GM21825 (cell line): ENCODE data around the gene POLR1A.
"Not testable (repeated sequence)": the region's sequence is repeated elsewhere in the genome, so short reads cannot be mapped to it uniquely, and the experiment has no call there.

Experiments
- ATAC-seq: cut with Tn5 transposase; IDR thresholded peaks from one replicate; pipeline ENCODE4 v1.9.1; 2021; ENCODE audit warnings: mild to moderate bottlenecking, moderate library complexity; ENCODE audit not compliant: unreplicated experiment

The POLR1A gene

GRCh38 chr2:86000131-86000937, 105.4 kb downstream of the POLR1A start:
- no peak for ATAC-seq

GRCh38 chr2:85999061-85999831, 106.4 kb downstream of the POLR1A start:
- ATAC-seq = peak; percentile 62

GRCh38 chr2:85998071-85998991, 107.4 kb downstream of the POLR1A start:
- ATAC-seq = no peak

GRCh38 chr2:85997017-85997970, 108.4 kb downstream of the POLR1A start:
- no peak for ATAC-seq

DNA sequence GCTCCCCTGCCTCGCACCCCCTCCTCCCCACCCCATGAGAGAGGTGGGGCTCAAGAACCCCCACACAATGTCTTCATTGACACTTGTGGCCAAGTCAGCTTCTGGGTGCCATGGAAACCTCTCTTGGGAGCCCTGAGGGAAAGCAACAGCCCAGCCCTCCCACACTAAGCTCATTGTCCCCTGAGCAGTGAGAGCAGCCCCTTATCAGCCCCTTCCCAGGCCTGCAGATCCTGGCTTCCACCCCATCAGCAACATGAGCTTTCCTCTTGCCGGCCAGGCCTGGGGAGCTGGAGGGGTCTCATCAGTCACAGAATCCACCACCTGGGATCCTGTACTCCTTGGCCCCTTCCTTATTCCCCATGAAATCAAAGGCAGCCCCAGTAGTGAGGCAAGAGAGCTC, 109.1 kb downstream of the POLR1A start:
- no peak for ATAC-seq

DNA sequence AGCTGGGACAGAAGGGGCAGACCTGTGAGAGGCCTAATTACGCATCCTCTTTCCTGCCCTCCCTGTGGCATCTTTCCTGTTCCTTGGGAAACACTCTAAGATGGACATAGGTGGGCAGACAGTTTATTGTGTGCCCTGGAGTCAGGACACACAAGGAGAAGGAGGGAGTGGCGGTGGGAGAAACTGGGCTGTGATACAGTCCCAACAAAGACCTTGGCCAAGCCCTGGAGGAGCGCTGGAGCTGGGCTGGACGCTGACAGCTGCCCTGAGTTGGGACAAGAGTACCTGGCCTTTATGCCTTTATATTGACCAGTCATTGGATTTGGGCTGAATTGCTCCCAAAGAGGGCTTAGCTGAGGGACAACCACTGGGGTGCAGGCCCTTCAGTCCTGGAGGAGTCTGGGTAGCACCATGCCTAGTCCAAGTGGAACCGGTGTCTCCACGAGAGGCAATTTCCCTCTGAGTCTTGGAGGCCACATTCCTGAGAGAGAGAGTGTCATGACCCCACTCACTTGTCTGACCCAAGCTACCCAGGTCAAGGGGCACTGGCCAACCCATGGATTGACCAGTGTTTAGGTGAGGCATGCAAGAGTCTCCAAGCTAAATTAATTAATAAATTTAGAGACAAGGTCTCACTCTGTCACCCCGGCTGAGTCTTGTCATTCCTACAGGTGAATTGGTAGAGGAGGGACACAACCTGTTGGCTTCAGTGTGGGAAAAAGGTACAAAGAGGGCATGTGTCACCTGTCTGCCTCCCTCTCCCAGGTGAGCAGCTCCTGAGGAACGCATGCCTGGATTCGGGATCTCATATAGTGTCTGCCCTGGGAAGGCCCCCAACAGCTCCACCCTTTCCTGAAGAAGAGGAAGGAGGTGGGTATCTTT, 109.8 kb downstream of the POLR1A start:
- no peak for ATAC-seq

DNA sequence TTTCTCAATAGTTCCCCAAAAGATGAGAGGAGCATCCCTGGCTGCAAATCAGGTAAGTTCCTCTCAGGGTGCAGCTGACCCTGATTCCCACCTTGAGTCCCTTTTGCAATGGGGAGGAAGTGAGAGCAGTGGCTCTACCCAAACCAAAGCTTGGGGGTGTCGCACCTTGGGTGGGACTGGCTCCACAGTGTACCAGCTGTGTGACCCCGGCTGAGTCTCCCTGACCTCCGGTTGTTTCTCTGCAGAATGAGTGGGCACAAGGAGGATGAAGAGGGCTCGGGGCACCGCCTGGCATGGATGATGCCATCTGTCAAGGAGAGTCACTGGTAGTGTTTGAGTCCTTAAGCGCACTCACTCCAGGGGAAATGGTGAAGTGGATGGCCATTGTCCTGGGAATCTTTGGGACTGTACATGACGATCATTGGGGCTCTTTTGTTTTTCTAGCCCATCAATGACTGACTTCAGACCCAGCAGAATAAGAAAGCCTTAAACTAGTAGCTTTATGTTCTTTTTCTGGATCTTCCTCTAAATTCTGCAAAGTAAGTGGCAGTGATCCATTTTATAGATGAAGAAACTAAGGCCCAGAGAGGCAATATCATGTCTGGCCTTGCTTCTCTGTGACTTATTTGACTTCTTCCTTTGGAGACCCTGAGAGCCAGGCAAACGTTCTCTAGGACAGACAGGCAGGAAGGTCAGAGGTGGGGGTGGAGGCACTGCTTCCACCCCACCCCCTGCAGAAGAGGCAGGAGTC, 110.6 kb downstream of the POLR1A start:
- ATAC-seq = no peak

GRCh38 chr2:85994421-85994777, 111.3 kb downstream of the POLR1A start:
- ATAC-seq = no peak

DNA sequence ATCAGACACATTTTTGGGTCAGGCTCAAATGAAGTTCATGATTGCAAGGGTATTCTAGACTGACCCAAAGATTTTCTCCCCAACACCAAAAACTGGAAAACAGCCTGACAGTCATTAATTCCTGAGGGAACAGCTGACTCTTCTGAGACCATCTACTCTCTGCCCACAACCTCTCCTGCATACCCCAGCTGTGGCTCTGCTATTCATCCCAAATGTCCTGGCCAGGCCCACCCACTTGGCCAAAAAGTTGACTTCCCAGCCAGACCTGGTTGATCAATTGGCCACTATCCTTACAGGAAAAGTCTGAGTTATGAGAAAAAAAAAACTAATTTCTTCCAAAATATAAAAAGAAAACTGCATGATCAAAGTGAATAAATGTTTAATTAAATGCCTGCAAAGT, 113.1 kb downstream of the POLR1A start:
- no peak for ATAC-seq

- not testable (repeated sequence) for ATAC-seq
Observed at GRCh38 chr2:85992053-85992452, 113.6 kb downstream of the POLR1A start.

GRCh38 chr2:85990084-85990483, 115.6 kb downstream of the POLR1A start:
- no peak for ATAC-seq

- ATAC-seq = no peak
Observed at GRCh38 chr2:85989288-85989865, 116.3 kb downstream of the POLR1A start.

DNA sequence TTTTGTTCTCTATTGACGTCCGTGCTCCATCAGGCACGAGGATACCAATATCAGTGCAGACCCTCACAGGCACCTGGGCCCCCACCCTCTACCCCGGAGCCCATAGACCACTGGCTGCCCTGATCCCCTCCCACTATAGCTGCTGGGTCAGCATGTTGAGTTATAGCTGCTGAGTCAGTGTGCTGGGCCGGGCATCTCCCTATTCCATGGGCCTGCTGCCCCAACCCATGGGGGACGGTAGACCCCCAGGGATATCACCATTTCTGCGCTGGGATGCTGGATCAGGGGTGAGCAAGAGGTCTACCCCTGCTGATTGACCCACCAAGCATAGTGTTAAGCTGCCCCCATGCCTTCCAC, 116.8 kb downstream of the POLR1A start:
- ATAC-seq = no peak

GRCh38 chr2:85988175-85988913, 117.3 kb downstream of the POLR1A start:
- no peak for ATAC-seq

GRCh38 chr2:85987266-85988174, 118.2 kb downstream of the POLR1A start:
- ATAC-seq = no peak

GRCh38 chr2:85986121-85986520, 119.6 kb downstream of the POLR1A start:
- ATAC-seq = no peak
